Spleen (tissue), 11 donors: ENCODE results near the gene HRH2. TPM values are rescaled to one million over a fixed set of nuclear protein-coding genes. Genes with fewer than 3 reads are reported as not detected.

Experiments
- DNase-seq: peaks from one replicate; pipeline ENCODE4 v3.0.0-alpha.2; 2020
- H3K27ac ChIP-seq, 8 donors: fragments of 200-600 bp; sonication (generic) in 7 of 8; 1 replicate in 4 of 8; 2 replicates in 4 of 8; pipeline versions ENCODE4 v1.5.0 to v1.8.0; 2016 to 2021; ENCODE audit warnings: inconsistent platforms in 4 of 8, mild to moderate bottlenecking in 4 of 8, moderate library complexity in 1 of 8
- H3K27me3 ChIP-seq, 7 donors: fragments of 200-600 bp; sonication (generic) in 6 of 7; replicated peaks in 1 of 7; 1 replicate in 4 of 7; 2 replicates in 3 of 7; pipeline versions ENCODE4 v1.5.0 to v1.8.0; 2016 to 2021; ENCODE audit warnings: inconsistent platforms in 3 of 7, mild to moderate bottlenecking in 1 of 7
- H3K36me3 ChIP-seq, 6 donors: fragments of 200-600 bp; sonication (generic) in 5 of 6; 1 replicate in 4 of 6; 2 replicates in 2 of 6; pipeline versions ENCODE4 v1.5.0 to v1.8.0; 2016 to 2021; ENCODE audit warnings: inconsistent platforms in 2 of 6
- H3K4me1 ChIP-seq, 6 donors: fragments of 200-600 bp; sonication (generic) in 5 of 6; 1 replicate in 3 of 6; 2 replicates in 3 of 6; pipeline versions ENCODE4 v1.5.0 to v1.8.0; 2016 to 2021; ENCODE audit warnings: inconsistent platforms in 3 of 6
- H3K4me3 ChIP-seq, 8 donors: fragments of 200-600 bp; sonication (generic) in 7 of 8; 1 replicate in 4 of 8; 2 replicates in 4 of 8; pipeline versions ENCODE4 v1.5.0 to v1.8.0; 2016 to 2021; ENCODE audit warnings: inconsistent platforms in 4 of 8, mild to moderate bottlenecking in 4 of 8, moderate library complexity in 2 of 8
- H3K9me3 ChIP-seq, 8 donors: fragments of 200-600 bp; sonication (generic) in 7 of 8; 1 replicate in 4 of 8; 2 replicates in 4 of 8; pipeline versions ENCODE4 v1.5.0 to v1.8.0; 2016 to 2021; ENCODE audit warnings: inconsistent platforms in 4 of 8
- CTCF ChIP-seq, 11 experiments: fragments of 200-600 bp in 7 of 11; fragments of 450-650 bp in 4 of 11; sonication (generic) in 4 of 11; IDR thresholded peaks in 8 of 11; conservative IDR thresholded peaks in 3 of 11; 1 replicate in 7 of 11; 2 replicates in 4 of 11; pipeline versions ENCODE4 v1.4.0 to v1.8.0; 2016 to 2021; ENCODE audit warnings: antibody characterized with exemption in 11 of 11, inconsistent platforms in 4 of 11, mild to moderate bottlenecking in 1 of 11
- POLR2A ChIP-seq, 3 donors: fragments of 450-650 bp; IDR thresholded peaks; one replicate each; pipeline ENCODE4 v1.5.1; 2017; ENCODE audit warnings: antibody characterized with exemption in 3 of 3, mild to moderate bottlenecking in 1 of 3
- POLR2AphosphoS5 ChIP-seq, 3 donors: sonication (generic); formaldehyde crosslinking; IDR thresholded peaks; one replicate each; pipeline ENCODE4 v1.5.1; 2017; ENCODE audit warnings: antibody characterized with exemption in 3 of 3
- WGBS, 5 donors: extraction: QIAGEN DNeasy Blood & Tissue Kit in 3 of 5; methylation state at CpG; one replicate each; pipeline versions ENCODE4 v1.1.5 to v1.1.7; 2013 to 2018; 5-methylcytosine and 5-hydroxymethylcytosine counted together
- intact Hi-C: fragments of 100-400 bp; cut with DNase I; formaldehyde crosslinking; loops from one replicate; pipeline ENCODE4 v1.15.0; 2023; ENCODE audit warnings: low total_unique reads
- polyA plus RNA-seq, 3 donors: library from polyadenylated mRNA; stranded (reverse); fragments of 200-250 nt; gene quantifications; one replicate each; pipeline ENCODE4 v1.2.1, GENCODE V29; 2013
- total RNA-seq, 7 donors: library from RNA; depleted of rRNA in 3 of 7; stranded (reverse); fragments of >200 nt in 3 of 7; fragmentation: NEBNext Ultra II Directional in 4 of 7; extraction: Animal tissue kit (Norgen Biotek cat#: 25700) in 4 of 7; gene quantifications; one replicate each; pipeline versions ENCODE4 v1.1.0 to v1.2.1, GENCODE V29; 2016 to 2021
- donor health status: healthy with polysubstance abuse.
- donor health status: DM: no; HTN: no; CAD: no; lungs with moderate emphysema.
- donor health status: DM: no; HTN: no; CAD: no.
- donor health status: Bipolar disorder and iron deficiency.
- donor health status: healthy.
- donor health status: DM: no; HTN: no; CAD: no.
- donor health status: DM: yes; HTN: yes; CAD: no.

Gene HRH2
- total and polyA plus RNA-seq, 10 donors, result 1.9 to 85.2 (median 22.3) TPM

- peaks cover 0 to 59% (median 9%) of the 10 kb centered on the region in 7 donors for H3K27me3 ChIP-seq
- H3K4me1 ChIP-seq, result peaks cover 0 to 10% (median 8%) of the 10 kb centered on the region in 6 donors
- intact Hi-C loops, result no loop called here
- no peak for TF ChIP-seq POLR2A (IDR thresholded peaks at IDR 0.05)
- DNase-seq, result no peak
- no peak overlapping the region for H3K27ac ChIP-seq
- H3K36me3 ChIP-seq, result no peaks in the 10 kb centered on the region
- 20 to 31% (median 24%) methylated on average over 33 of the region's 33 CpGs for WGBS, 5 donors
- no peak overlapping the region for H3K4me3 ChIP-seq
- H3K9me3 ChIP-seq, result peaks cover 0 to 4% (median 0%) of the 10 kb centered on the region in 8 donors
Measured at GRCh38 chr5:175728885-175729828, 71.3 kb downstream of the HRH2 start.

GRCh38 chr5:175729829-175730277 is 72.0 kb downstream of the HRH2 start:
- Histone ChIP-seq H3K36me3 (no peaks in the 10 kb centered on the region), H3K4me1 (peaks cover 0 to 10% (median 8%) of the 10 kb centered on the region in 6 donors), H3K27ac (no peak overlapping the region), H3K4me3 (no peak overlapping the region), H3K9me3 (peaks cover 0 to 4% (median 0%) of the 10 kb centered on the region in 8 donors), H3K27me3 (peaks cover 0 to 63% (median 9%) of the 10 kb centered on the region in 7 donors)
- TF ChIP-seq CTCF (IDR thresholded peaks at IDR 0.05 in 8 of 11, conservative IDR thresholded peaks at IDR 0.05 in 3 of 11) (peak; percentile 84 to 98 (median 94)), POLR2AphosphoS5 (IDR thresholded peaks at IDR 0.05) (no peak), POLR2A (IDR thresholded peaks at IDR 0.05) (no peak)
- intact Hi-C loops, result no loop called here
- DNase-seq, result peak; percentile 96
- 7 to 11% (median 8%) methylated on average over 9 of the region's 9 CpGs for WGBS, 5 donors

- TF ChIP-seq CTCF (IDR thresholded peaks at IDR 0.05 in 8 of 11, conservative IDR thresholded peaks at IDR 0.05 in 3 of 11) (no peak), POLR2A (IDR thresholded peaks at IDR 0.05) (no peak), POLR2AphosphoS5 (IDR thresholded peaks at IDR 0.05) (no peak)
- H3K4me3 ChIP-seq, result no peak overlapping the region
- no peak for DNase-seq
- H3K27ac ChIP-seq, result no peak overlapping the region
- WGBS, 5 donors, result 59 to 77% (median 72%) methylated on average over 3 of the region's 3 CpGs
- intact Hi-C loops, result no loop called here
- H3K4me1 ChIP-seq, result peaks cover 0 to 10% (median 8%) of the 10 kb centered on the region in 6 donors
- peaks cover 0 to 63% (median 9%) of the 10 kb centered on the region in 7 donors for H3K27me3 ChIP-seq
- H3K9me3 ChIP-seq, result peaks cover 0 to 4% (median 0%) of the 10 kb centered on the region in 8 donors
- H3K36me3 ChIP-seq, result no peaks in the 10 kb centered on the region
Measured at GRCh38 chr5:175731172-175731571, 73.3 kb downstream of the HRH2 start.

- 68 to 85% (median 76%) methylated on average over 4 of the region's 4 CpGs for WGBS, 5 donors
- Histone ChIP-seq H3K4me3 (no peak overlapping the region), H3K9me3 (peaks cover 0 to 4% (median 0%) of the 10 kb centered on the region in 8 donors), H3K36me3 (no peaks in the 10 kb centered on the region), H3K27ac (no peak overlapping the region), H3K27me3 (peaks cover 0 to 70% (median 9%) of the 10 kb centered on the region in 7 donors), H3K4me1 (peaks cover 0 to 10% (median 8%) of the 10 kb centered on the region in 6 donors)
- TF ChIP-seq POLR2A (IDR thresholded peaks at IDR 0.05) (no peak), CTCF (IDR thresholded peaks at IDR 0.05 in 8 of 11, conservative IDR thresholded peaks at IDR 0.05 in 3 of 11) (no peak), POLR2AphosphoS5 (IDR thresholded peaks at IDR 0.05) (no peak)
- no peak for DNase-seq
- intact Hi-C loops, result no loop called here
Measured at GRCh38 chr5:175731756-175732465, 74.0 kb downstream of the HRH2 start.
